Testis (tissue), 2 donors: ENCODE results near the gene THRB.

Experiments used
- POLR2A ChIP-seq: fragments of 450-650 bp; IDR thresholded peaks from one replicate; pipeline ENCODE4 v1.6.1; 2017; ENCODE audit warnings: antibody characterized with exemption, mild to moderate bottlenecking, moderate library complexity
- TF ChIP-seq, protein P1 (sequence below), 3 experiments: fragments of 450-650 bp in 2 of 3; fragments of 200-600 bp in 1 of 3; sonication (generic) in 1 of 3; IDR thresholded peaks; one replicate each; pipeline ENCODE4 v1.5.1; 2016 to 2019; ENCODE audit warnings: antibody characterized with exemption in 3 of 3, mild to moderate bottlenecking in 2 of 3, moderate library complexity in 1 of 3

DNA sequence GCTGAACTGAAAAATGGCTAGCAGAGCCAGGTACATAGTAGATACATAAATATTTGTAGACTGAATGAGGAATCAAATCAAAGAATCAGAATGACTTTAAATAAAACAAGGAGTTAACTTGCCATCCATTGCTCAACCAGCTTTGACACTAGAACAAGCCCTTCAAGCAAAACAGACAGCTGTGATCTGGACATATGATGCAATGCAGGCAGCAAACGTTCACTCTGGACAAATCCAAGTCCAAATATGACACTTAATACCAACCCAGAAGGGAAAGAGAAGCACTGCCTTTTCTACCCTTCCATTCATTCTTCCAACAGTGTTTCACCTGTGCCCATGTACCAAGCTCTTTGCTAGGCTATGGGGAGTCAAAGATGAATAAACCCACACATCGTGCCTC is 4.5 kb downstream of the THRB start:
- no peak for TF ChIP-seq POLR2A
- TF ChIP-seq, protein P1, sequence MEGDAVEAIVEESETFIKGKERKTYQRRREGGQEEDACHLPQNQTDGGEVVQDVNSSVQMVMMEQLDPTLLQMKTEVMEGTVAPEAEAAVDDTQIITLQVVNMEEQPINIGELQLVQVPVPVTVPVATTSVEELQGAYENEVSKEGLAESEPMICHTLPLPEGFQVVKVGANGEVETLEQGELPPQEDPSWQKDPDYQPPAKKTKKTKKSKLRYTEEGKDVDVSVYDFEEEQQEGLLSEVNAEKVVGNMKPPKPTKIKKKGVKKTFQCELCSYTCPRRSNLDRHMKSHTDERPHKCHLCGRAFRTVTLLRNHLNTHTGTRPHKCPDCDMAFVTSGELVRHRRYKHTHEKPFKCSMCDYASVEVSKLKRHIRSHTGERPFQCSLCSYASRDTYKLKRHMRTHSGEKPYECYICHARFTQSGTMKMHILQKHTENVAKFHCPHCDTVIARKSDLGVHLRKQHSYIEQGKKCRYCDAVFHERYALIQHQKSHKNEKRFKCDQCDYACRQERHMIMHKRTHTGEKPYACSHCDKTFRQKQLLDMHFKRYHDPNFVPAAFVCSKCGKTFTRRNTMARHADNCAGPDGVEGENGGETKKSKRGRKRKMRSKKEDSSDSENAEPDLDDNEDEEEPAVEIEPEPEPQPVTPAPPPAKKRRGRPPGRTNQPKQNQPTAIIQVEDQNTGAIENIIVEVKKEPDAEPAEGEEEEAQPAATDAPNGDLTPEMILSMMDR (IDR thresholded peaks at IDR 0.05): no peak
